ENCODE measurements around the gene MLKL.

MLKL gene

DNA sequence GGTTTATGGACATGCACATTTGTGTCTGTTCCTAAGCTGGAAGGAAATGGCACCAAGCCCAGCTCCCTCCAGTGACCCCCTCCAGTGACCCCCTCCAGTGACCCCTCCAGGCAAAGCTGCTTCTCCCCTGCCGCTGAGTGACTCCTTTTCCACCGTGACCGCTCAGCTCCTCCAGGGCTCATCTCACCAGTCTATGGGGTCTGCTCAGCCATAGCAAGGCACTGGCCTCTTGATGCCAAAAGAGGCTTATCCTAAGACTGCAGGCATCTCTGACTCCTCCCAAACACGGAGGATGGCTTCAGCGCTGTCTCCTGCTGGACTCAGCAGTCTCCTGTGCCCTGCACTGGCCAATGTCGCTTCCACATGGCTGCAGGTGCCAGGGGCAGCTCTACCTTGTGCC is 38.6 kb upstream of the MLKL start:
- no peak overlapping the region for H3K4me3 ChIP-seq (ENCODE audit: low read depth, low read length)
- DNase-seq (ENCODE audit: low read depth): no peak
- TF ChIP-seq, protein P1, sequence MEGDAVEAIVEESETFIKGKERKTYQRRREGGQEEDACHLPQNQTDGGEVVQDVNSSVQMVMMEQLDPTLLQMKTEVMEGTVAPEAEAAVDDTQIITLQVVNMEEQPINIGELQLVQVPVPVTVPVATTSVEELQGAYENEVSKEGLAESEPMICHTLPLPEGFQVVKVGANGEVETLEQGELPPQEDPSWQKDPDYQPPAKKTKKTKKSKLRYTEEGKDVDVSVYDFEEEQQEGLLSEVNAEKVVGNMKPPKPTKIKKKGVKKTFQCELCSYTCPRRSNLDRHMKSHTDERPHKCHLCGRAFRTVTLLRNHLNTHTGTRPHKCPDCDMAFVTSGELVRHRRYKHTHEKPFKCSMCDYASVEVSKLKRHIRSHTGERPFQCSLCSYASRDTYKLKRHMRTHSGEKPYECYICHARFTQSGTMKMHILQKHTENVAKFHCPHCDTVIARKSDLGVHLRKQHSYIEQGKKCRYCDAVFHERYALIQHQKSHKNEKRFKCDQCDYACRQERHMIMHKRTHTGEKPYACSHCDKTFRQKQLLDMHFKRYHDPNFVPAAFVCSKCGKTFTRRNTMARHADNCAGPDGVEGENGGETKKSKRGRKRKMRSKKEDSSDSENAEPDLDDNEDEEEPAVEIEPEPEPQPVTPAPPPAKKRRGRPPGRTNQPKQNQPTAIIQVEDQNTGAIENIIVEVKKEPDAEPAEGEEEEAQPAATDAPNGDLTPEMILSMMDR (IDR thresholded peaks at IDR 0.05; ENCODE audit: low read depth, low read length): no peak
- TF ChIP-seq MYC (IDR thresholded peaks at IDR 0.05; ENCODE audit: low read depth, low read length) (no peak), POLR2A (IDR thresholded peaks at IDR 0.05; ENCODE audit: extremely low read depth, insufficient read length) (no peak)
- TF ChIP-seq, protein P2, sequence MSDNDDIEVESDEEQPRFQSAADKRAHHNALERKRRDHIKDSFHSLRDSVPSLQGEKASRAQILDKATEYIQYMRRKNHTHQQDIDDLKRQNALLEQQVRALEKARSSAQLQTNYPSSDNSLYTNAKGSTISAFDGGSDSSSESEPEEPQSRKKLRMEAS (IDR thresholded peaks at IDR 0.05; ENCODE audit: low read depth, low read length): no peak

DNA sequence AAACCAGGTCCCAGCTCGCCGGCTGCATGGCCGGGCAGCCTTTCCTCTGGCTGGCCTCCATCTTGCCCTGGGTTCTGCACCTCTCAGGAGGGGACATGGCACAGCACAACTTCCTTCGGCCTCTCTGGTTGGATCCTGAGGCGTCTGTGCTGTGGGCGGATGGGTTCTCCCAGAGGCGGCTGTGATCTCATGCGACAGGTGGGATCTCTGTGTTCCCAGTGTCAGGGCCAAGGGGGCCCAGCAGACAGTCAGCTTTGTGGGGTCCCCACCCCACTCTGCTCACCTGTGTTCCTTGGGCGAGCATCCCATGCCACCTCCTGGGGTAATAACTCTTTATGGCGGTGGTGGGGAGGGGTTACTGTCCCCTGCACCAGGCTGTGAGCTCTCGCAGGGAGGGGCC is 38.2 kb upstream of the MLKL start:
- no peak overlapping the region for H3K4me3 ChIP-seq (ENCODE audit: low read depth, low read length)
- TF ChIP-seq, protein P2 (IDR thresholded peaks at IDR 0.05; ENCODE audit: low read depth, low read length): no peak
- TF ChIP-seq, protein P1 (IDR thresholded peaks at IDR 0.05; ENCODE audit: low read depth, low read length): no peak
- no peak for TF ChIP-seq POLR2A (IDR thresholded peaks at IDR 0.05; ENCODE audit: extremely low read depth, insufficient read length)
- DNase-seq (ENCODE audit: low read depth): no peak

DNA sequence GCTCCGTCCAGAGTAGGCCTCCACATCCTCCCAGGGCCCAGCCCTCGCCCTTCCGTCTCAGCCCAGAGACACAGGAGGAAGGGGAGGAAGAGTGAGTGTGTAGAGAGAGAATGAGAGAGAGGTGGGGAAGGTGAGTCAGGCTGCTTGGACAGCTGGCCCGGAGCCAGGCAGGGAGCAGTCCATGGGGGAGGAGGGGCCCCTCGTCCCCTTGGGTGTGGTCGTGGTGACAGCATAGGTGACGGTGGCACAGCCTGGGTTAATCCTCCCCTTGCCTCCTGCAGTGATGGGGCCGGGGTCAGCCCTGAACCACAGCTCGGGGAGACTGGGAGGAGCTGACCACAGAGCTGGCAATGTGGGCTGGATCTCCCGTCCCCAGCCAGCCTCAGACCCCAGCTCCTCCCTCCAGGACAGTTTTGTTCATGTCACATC is 37.5 kb upstream of the MLKL start:
- DNase-seq (ENCODE audit: low read depth): peak; percentile 62
- TF ChIP-seq POLR2A (IDR thresholded peaks at IDR 0.05; ENCODE audit: extremely low read depth, insufficient read length) (no peak), MYC (IDR thresholded peaks at IDR 0.05; ENCODE audit: low read depth, low read length) (no peak)
- TF ChIP-seq, protein P1 (IDR thresholded peaks at IDR 0.05; ENCODE audit: low read depth, low read length): no peak
- TF ChIP-seq, protein P2 (IDR thresholded peaks at IDR 0.05; ENCODE audit: low read depth, low read length): no peak
- H3K4me3 ChIP-seq (ENCODE audit: low read depth, low read length): no peak overlapping the region

DNA sequence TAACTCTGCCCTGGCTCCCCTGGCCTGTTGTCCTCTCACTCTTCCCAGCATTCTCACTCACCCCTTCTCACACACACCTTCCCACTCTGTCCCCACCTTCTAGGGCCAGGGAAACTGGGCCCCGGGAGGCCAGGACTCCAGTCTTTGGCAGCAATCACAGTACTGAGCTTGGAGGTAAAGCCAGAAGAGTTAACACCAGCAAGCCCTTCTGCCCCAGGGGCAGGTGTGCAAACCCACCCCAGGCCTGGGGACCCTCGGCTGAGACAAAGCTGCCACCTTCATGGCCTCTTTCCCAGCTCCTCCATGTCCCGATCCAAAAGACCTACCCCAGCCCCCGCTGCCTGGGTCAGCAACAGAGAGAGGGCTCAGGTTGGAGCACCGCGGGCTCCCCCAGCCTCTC is 36.9 kb upstream of the MLKL start:
- no peak for DNase-seq (ENCODE audit: low read depth)
- no peak overlapping the region for H3K4me3 ChIP-seq (ENCODE audit: low read depth, low read length)

DNA sequence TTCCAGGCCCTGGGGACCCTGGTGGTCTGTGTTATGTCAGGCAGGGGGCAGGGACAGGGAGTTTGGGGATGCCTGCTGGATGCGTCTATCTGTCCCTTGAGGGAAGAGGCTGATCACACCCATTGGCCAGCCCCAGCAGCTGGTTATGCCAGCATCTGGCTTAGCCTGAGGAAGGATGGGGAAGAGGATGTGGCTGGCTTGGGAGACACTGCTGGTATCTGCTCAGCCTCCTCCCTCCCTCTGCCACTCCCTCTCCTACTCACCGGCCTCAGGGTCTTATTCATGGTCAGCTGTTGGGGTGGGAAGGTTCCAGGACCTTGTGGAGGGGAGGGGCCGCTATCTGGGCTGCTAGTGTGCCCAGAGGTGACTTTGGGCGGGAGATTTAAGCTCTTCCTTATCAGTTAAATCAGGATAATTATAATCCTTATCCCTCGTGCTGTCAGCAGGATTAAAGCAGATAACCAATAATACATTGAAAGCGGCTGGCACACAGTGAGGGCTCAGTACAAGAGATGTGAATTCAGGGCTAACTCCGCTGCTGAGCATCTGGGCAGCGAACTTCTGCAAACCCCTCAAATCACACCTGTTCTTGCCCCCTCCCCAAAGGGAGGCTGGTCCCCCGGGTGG is 36.0 kb upstream of the MLKL start:
- TF ChIP-seq POLR2A (IDR thresholded peaks at IDR 0.05; ENCODE audit: extremely low read depth, insufficient read length): no peak
- TF ChIP-seq, protein P2 (IDR thresholded peaks at IDR 0.05; ENCODE audit: low read depth, low read length): no peak
- TF ChIP-seq MYC (IDR thresholded peaks at IDR 0.05; ENCODE audit: low read depth, low read length): no peak
- TF ChIP-seq, protein P1 (IDR thresholded peaks at IDR 0.05; ENCODE audit: low read depth, low read length): no peak
- no peak for DNase-seq (ENCODE audit: low read depth)
- no peak overlapping the region for H3K4me3 ChIP-seq (ENCODE audit: low read depth, low read length)

More for the DNA sequence above, 36.9 kb upstream of the MLKL start:
- TF ChIP-seq POLR2A (IDR thresholded peaks at IDR 0.05; ENCODE audit: extremely low read depth, insufficient read length) (no peak), MYC (IDR thresholded peaks at IDR 0.05; ENCODE audit: low read depth, low read length) (no peak)
- TF ChIP-seq, protein P2 (IDR thresholded peaks at IDR 0.05; ENCODE audit: low read depth, low read length): no peak
- TF ChIP-seq, protein P1 (IDR thresholded peaks at IDR 0.05; ENCODE audit: low read depth, low read length): no peak

Measured in NB4 (cell line).